ENCODE results near the gene NPEPPS. TPM values are rescaled to one million over a fixed set of nuclear protein-coding genes. Genes with fewer than 3 reads are reported as not detected.

Gene NPEPPS
- polyA plus RNA-seq, 1 of the 3 experiments (the other 2 are of a cell fraction): 73.2 TPM

- Histone ChIP-seq H3F3A (replicated peaks; ENCODE audit: insufficient read depth) (peaks cover 45% of the 10 kb centered on the region), H3K27ac (ENCODE audit: low read depth in 2 of 2, low read length in 1 of 2) (no peak overlapping the region), H3K9ac (no peak overlapping the region), H4K20me1 (ENCODE audit: insufficient read depth) (peaks cover 47% of the 10 kb centered on the region), H3K36me3 (replicated peaks in 1 of 2; ENCODE audit: control insufficient read depth in 1 of 2, insufficient read depth in 2 of 2, low read length in 1 of 2) (peaks cover 85 to 95% of the 10 kb centered on the region in 2 experiments), H2AFZ (ENCODE audit: low read depth) (no peak overlapping the region), H3K4me3 (ENCODE audit: low read depth in 2 of 2, low read length in 1 of 2) (no peak overlapping the region), H3K27me3 (ENCODE audit: insufficient read depth) (no peaks in the 10 kb centered on the region), H3K9me2 (no peaks in the 10 kb centered on the region), H3K4me2 (no peak overlapping the region), H3K9me3 (no peaks in the 10 kb centered on the region), H3K79me2 (ENCODE audit: insufficient read depth) (peaks cover 83% of the 10 kb centered on the region), H3K4me1 (ENCODE audit: control insufficient read depth in 1 of 2, insufficient read depth in 2 of 2, low read depth in 1 of 2, low read length in 1 of 2) (no peaks in the 10 kb centered on the region)
- TF ChIP-seq TEAD4 (IDR thresholded peaks at IDR 0.05; ENCODE audit: borderline replicate concordance, insufficient read depth) (no peak), SMC3 (IDR thresholded peaks at IDR 0.05; ENCODE audit: low read depth, low read length) (no peak), ELF1 (IDR thresholded peaks at IDR 0.05) (no peak), YY1 (IDR thresholded peaks at IDR 0.05; ENCODE audit: low read depth) (no peak), FOXM1 (IDR thresholded peaks at IDR 0.05; ENCODE audit: low read depth) (no peak), MXI1 (IDR thresholded peaks at IDR 0.05; ENCODE audit: low read depth, low read length) (no peak), IRF3 (IDR thresholded peaks at IDR 0.05; ENCODE audit: low read depth, low read length) (no peak), JUND (IDR thresholded peaks at IDR 0.05) (no peak), FOSL2 (IDR thresholded peaks at IDR 0.05; ENCODE audit: borderline replicate concordance, low read depth) (no peak), RAD21 (IDR thresholded peaks at IDR 0.05; ENCODE audit: low read length) (no peak), CHD2 (IDR thresholded peaks at IDR 0.05; ENCODE audit: low read length, partially characterized antibody) (no peak)
- TF ChIP-seq, protein P1, sequence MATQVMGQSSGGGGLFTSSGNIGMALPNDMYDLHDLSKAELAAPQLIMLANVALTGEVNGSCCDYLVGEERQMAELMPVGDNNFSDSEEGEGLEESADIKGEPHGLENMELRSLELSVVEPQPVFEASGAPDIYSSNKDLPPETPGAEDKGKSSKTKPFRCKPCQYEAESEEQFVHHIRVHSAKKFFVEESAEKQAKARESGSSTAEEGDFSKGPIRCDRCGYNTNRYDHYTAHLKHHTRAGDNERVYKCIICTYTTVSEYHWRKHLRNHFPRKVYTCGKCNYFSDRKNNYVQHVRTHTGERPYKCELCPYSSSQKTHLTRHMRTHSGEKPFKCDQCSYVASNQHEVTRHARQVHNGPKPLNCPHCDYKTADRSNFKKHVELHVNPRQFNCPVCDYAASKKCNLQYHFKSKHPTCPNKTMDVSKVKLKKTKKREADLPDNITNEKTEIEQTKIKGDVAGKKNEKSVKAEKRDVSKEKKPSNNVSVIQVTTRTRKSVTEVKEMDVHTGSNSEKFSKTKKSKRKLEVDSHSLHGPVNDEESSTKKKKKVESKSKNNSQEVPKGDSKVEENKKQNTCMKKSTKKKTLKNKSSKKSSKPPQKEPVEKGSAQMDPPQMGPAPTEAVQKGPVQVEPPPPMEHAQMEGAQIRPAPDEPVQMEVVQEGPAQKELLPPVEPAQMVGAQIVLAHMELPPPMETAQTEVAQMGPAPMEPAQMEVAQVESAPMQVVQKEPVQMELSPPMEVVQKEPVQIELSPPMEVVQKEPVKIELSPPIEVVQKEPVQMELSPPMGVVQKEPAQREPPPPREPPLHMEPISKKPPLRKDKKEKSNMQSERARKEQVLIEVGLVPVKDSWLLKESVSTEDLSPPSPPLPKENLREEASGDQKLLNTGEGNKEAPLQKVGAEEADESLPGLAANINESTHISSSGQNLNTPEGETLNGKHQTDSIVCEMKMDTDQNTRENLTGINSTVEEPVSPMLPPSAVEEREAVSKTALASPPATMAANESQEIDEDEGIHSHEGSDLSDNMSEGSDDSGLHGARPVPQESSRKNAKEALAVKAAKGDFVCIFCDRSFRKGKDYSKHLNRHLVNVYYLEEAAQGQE (IDR thresholded peaks at IDR 0.05; ENCODE audit: low read depth, low read length): no peak
- TF ChIP-seq, protein P2, sequence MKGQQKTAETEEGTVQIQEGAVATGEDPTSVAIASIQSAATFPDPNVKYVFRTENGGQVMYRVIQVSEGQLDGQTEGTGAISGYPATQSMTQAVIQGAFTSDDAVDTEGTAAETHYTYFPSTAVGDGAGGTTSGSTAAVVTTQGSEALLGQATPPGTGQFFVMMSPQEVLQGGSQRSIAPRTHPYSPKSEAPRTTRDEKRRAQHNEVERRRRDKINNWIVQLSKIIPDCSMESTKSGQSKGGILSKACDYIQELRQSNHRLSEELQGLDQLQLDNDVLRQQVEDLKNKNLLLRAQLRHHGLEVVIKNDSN (IDR thresholded peaks at IDR 0.05; ENCODE audit: borderline replicate concordance, low read depth): no peak
- TF ChIP-seq, protein P3, sequence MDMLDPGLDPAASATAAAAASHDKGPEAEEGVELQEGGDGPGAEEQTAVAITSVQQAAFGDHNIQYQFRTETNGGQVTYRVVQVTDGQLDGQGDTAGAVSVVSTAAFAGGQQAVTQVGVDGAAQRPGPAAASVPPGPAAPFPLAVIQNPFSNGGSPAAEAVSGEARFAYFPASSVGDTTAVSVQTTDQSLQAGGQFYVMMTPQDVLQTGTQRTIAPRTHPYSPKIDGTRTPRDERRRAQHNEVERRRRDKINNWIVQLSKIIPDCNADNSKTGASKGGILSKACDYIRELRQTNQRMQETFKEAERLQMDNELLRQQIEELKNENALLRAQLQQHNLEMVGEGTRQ (IDR thresholded peaks at IDR 0.05; ENCODE audit: borderline replicate concordance, low read depth, low read length): no peak
- TF ChIP-seq, protein P4, sequence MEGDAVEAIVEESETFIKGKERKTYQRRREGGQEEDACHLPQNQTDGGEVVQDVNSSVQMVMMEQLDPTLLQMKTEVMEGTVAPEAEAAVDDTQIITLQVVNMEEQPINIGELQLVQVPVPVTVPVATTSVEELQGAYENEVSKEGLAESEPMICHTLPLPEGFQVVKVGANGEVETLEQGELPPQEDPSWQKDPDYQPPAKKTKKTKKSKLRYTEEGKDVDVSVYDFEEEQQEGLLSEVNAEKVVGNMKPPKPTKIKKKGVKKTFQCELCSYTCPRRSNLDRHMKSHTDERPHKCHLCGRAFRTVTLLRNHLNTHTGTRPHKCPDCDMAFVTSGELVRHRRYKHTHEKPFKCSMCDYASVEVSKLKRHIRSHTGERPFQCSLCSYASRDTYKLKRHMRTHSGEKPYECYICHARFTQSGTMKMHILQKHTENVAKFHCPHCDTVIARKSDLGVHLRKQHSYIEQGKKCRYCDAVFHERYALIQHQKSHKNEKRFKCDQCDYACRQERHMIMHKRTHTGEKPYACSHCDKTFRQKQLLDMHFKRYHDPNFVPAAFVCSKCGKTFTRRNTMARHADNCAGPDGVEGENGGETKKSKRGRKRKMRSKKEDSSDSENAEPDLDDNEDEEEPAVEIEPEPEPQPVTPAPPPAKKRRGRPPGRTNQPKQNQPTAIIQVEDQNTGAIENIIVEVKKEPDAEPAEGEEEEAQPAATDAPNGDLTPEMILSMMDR (IDR thresholded peaks at IDR 0.05): no peak
- WGBS (ENCODE audit: low lambda C conversion rate): 36% methylated on average over 1 of the region's 1 CpG
- DNase-seq: no peak
- ChIA-PET POLR2A (interaction anchor here (0.6 to 1.0 kb wide), 2 partner anchors 9 to 31 kb away, joined by 3 read pairs; no protein-coding TSS in a partner anchor), CTCF (interaction anchor here (0.7 to 1.5 kb wide), 3 partner anchors 9 to 152 kb away, joined by 3 to 4 read pairs (median 3); no protein-coding TSS in a partner anchor)
Observed at GRCh38 chr17:47670064-47670463, 139.2 kb downstream of the NPEPPS start.

Small RNA genes lying within 50 kb of the gene (small RNA-seq; reads per million reads assigned to genes)
- 0 reads per million in 7 experiments for gene RF00019

Other genes with a start within 250 kb of the NPEPPS start
- 0.16 and 0.36 TPM in 2 replicates for gene EFCAB13, start 207.2 kb upstream of the NPEPPS start, polyA plus RNA-seq (2012; rRNA removed)
- 89.5 and 142 TPM in 2 replicates for gene KPNB1, start 118.8 kb downstream of the NPEPPS start, polyA plus RNA-seq (2012; rRNA removed)
- 11.5 and 14.4 TPM in 2 replicates for gene TBKBP1, start 163.1 kb downstream of the NPEPPS start, polyA plus RNA-seq (2012; rRNA removed)
- gene TBX21, start 202.1 kb downstream of the NPEPPS start, polyA plus RNA-seq (2012; rRNA removed): not detected in 2 replicates

Data from SK-N-SH (cell line).